K562 (cell line): ENCODE results near the gene SLC6A9. TPM values are rescaled to one million over a fixed set of nuclear protein-coding genes. Genes with fewer than 3 reads are reported as not detected.

Experiments used
- BACH1 ChIP-seq: fragments of 200-800 bp; sonication (Bioruptor generic); IDR thresholded peaks from 2 replicates; pipeline ENCODE4 v1.6.1; 2016; ENCODE audit warnings: missing genetic modification characterization, missing compliant biosample characterization
- ELK3 ChIP-seq: fragments of 450-650 bp; formaldehyde crosslinking; IDR thresholded peaks from 2 replicates; pipeline ENCODE4 v1.4.0; 2020; ENCODE audit warnings: mild to moderate bottlenecking
- FUS ChIP-seq: fragments of 200-400 bp; formaldehyde crosslinking; optimal IDR thresholded peaks from 2 replicates; pipeline ENCODE3; 2017; ENCODE audit warnings: low read depth, low read length
- HEY1 ChIP-seq: fragments of 250-450 bp; sonication (Bioruptor Pico); IDR thresholded peaks from 2 replicates; pipeline ENCODE4 v1.5.0; 2020; ENCODE audit warnings: mild to moderate bottlenecking, moderate library complexity, borderline replicate concordance
- JUN ChIP-seq, 2 experiments: sonication (generic) in 1 of 2; formaldehyde crosslinking in 1 of 2; IDR thresholded peaks; 2 replicates each; pipeline versions ENCODE4 v1.6.1 to v1.8.0; 2012 to 2022; ENCODE audit warnings: borderline replicate concordance in 2 of 2, mild to moderate bottlenecking in 2 of 2, improper control_type of control experiment in 1 of 2, low read depth in 1 of 2, low read length in 1 of 2, missing genetic modification reagents in 1 of 2
- KLF6 ChIP-seq: fragments of 250-450 bp; sonication (Bioruptor Pico); IDR thresholded peaks from 2 replicates; pipeline ENCODE4 v1.4.0; 2020; ENCODE audit warnings: mild to moderate bottlenecking, moderate library complexity, borderline replicate concordance
- MBD1 ChIP-seq: fragments of 250-450 bp; sonication (Bioruptor Pico); IDR thresholded peaks from 2 replicates; pipeline ENCODE4 v1.8.0; 2022; ENCODE audit warnings: inconsistent platforms
- MLLT1 ChIP-seq, 2 experiments: fragments of 450-650 bp; IDR thresholded peaks; 2 replicates each; pipeline ENCODE4 v1.6.1; 2016
- NBN ChIP-seq: fragments of 450-650 bp; IDR thresholded peaks from 2 replicates; pipeline ENCODE4 v1.6.1; 2016; ENCODE audit warnings: low read depth, mild to moderate bottlenecking
- SIRT6 ChIP-seq: IDR thresholded peaks from one replicate; pipeline ENCODE4 v1.6.1; 2012; ENCODE audit warnings: low read depth, mild to moderate bottlenecking, control low read depth, inconsistent platforms, low read length, moderate library complexity
- TCF7 ChIP-seq: sonication (generic); IDR thresholded peaks from 2 replicates; pipeline ENCODE4 v1.6.1; 2016; ENCODE audit warnings: antibody characterized with exemption, borderline replicate concordance
- WHSC1 ChIP-seq: IDR thresholded peaks from one replicate; pipeline ENCODE4 v1.6.1; 2012; ENCODE audit warnings: low read length, control low read depth, inconsistent platforms
- YBX1 ChIP-seq: fragments of 450-650 bp; IDR thresholded peaks from 2 replicates; pipeline ENCODE4 v1.7.1; 2016; ENCODE audit warnings: mild to moderate bottlenecking
- ZBTB7A ChIP-seq: IDR thresholded peaks from 2 replicates; pipeline ENCODE4 v1.6.1; 2011; ENCODE audit warnings: low read depth, mild to moderate bottlenecking, low read length, moderate library complexity, borderline replicate concordance; ENCODE audit not compliant: control insufficient read depth
- ZBTB9 ChIP-seq: fragments of 450-650 bp; formaldehyde crosslinking; IDR thresholded peaks from 2 replicates; pipeline ENCODE4 v1.4.0; 2020; ENCODE audit warnings: mild to moderate bottlenecking, moderate library complexity
- ZC3H4 ChIP-seq: sonication (generic); formaldehyde crosslinking; IDR thresholded peaks from 2 replicates; pipeline ENCODE4 v1.9.0; 2021; ENCODE audit warnings: missing genetic modification reagents, borderline replicate concordance
- ZKSCAN8 ChIP-seq: fragments of 200-800 bp; sonication (Bioruptor generic); IDR thresholded peaks from 2 replicates; pipeline ENCODE4 v1.6.1; 2016; ENCODE audit warnings: missing genetic modification characterization, missing compliant biosample characterization
- ZNF134 ChIP-seq: fragments of 250-450 bp; sonication (Bioruptor Pico); conservative IDR thresholded peaks from 2 replicates; pipeline ENCODE4 v1.4.0; 2020
- ZNF239 ChIP-seq: fragments of 250-450 bp; sonication (Bioruptor Pico); IDR thresholded peaks from 2 replicates; pipeline ENCODE4 v1.4.0; 2020; ENCODE audit warnings: mild to moderate bottlenecking
- ZNF253 ChIP-seq: fragments of 250-450 bp; sonication (Bioruptor Pico); conservative IDR thresholded peaks from 2 replicates; pipeline ENCODE4 v1.6.1; 2021; ENCODE audit warnings: mild to moderate bottlenecking
- ZNF324 ChIP-seq: fragments of 250-450 bp; sonication (Bioruptor Pico); IDR thresholded peaks from 2 replicates; pipeline ENCODE4 v1.4.0; 2020; ENCODE audit warnings: mild to moderate bottlenecking
- ZNF561 ChIP-seq: fragments of 450-650 bp; formaldehyde crosslinking; conservative IDR thresholded peaks from 2 replicates; pipeline ENCODE4 v1.4.0; 2020; ENCODE audit warnings: mild to moderate bottlenecking, moderate library complexity
- ZNF584 ChIP-seq: fragments of 200-800 bp; sonication (Bioruptor generic); IDR thresholded peaks from 2 replicates; pipeline ENCODE4 v1.6.1; 2016; ENCODE audit warnings: low read depth, mild to moderate bottlenecking, missing genetic modification characterization, missing compliant biosample characterization
- ZNF717 ChIP-seq: fragments of 250-450 bp; sonication (Bioruptor Pico); IDR thresholded peaks from 2 replicates; pipeline ENCODE4 v1.5.0; 2021
- polyA plus RNA-seq, 8 experiments: library from polyadenylated mRNA; depleted of rRNA in 4 of 8; stranded (reverse) in 5 of 8; unstranded in 3 of 8; fragments of >200 nt; fragmentation: Nextera tagmentation in 2 of 8; fragmentation: Illumina TruSeq in 1 of 8; extraction: Ambion mirVana in 2 of 8; extraction: Trizol in 1 of 8; gene quantifications; 2 replicates each; pipeline versions ENCODE4 v1.2.1 to v1.2.3, GENCODE V29; 2011 to 2014; ENCODE audit warnings: inconsistent platforms in 1 of 8, missing spikeins in 1 of 8
- total RNA-seq, 7 experiments: library from RNA; depleted of rRNA in 6 of 7; stranded (reverse); fragments of >200 nt in 6 of 7; fragmentation: Illumina TruSeq in 2 of 7; extraction: Trizol in 2 of 7; gene quantifications; 2 replicates each; pipeline versions ENCODE4 v1.2.1 to v1.2.3, GENCODE V29; 2011 to 2021; ENCODE audit warnings: low replicate concordance in 1 of 7

The SLC6A9 gene
- total and polyA plus RNA-seq, 9 of the 15 experiments (the other 6 are each of a cell fraction or from before 2014, with no cell fraction given), result 0.17 to 18.7 (median 2.9) TPM

DNA sequence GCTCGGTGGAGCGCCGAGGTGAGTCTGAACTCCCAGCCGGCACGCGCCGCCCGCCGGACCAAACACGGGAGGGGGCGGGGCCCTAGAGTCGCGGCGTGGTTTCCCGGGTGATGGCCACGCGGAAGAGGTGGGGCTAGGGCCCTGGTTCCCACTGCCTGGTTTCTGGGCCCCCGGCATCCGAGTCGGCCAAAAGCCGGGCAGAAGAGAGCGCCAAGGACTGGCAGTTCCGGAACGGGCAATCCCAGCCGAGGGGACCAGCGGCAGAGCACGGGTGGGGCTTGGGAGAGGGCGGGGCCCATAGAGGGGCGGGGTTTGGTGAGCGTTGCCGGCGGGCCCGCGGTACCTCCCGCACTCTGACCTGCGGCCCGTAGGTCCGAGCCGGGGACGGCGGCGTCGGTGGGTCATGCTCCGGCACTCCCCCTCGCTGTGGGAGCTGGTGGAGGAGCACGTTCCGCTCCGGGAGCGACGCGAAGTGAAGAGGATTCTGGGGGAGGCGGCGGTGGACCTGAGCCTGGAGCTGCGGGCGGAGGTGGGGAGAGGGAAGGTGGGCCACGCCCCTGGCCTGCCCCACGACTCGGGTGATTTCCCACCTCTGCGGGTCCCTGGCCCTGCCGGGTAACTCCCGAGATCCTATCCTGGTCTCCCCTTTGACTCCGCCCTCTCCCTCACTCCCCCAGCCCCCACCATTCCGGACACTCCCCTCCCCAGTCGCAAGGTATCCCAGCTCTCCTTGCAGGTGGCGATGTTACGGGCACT lies 39.6 kb downstream of the SLC6A9 start, which contains the start of gene CCDC24 (continued):
- TF ChIP-seq ZNF561 (CRISPR knock-in tag) (no peak), ZBTB9 (CRISPR knock-in tag) (no peak; the same call in 1 of the 2 replicates), ZNF717 (peak; percentile 19; the same call in 1 of the 2 replicates), ELK3 (no peak), JUN (IDR thresholded peaks at IDR 0.05; ENCODE audit: borderline replicate concordance, low read depth, low read length) (no peak), JUN (CRISPR knock-in tag; IDR thresholded peaks at IDR 0.05; ENCODE audit: borderline replicate concordance) (no peak; the same call in 1 of the 2 replicates), WHSC1 (no peak), BACH1 (tag) (no peak), ZNF584 (CRISPR knock-in tag) (no peak), KLF6 (CRISPR knock-in tag) (no peak), SIRT6 (peak; percentile 24), FUS (no peak), ZC3H4 (CRISPR knock-in tag) (no peak), MLLT1 (IDR thresholded peaks at IDR 0.05) (no peak), HEY1 (CRISPR knock-in tag) (no peak), ZKSCAN8 (no peak), MBD1 (CRISPR knock-in tag) (no peak), TCF7 (no peak), YBX1 (no peak), ZBTB7A (peak; percentile 54; the same call in 1 of the 2 replicates), ZNF239 (peak; percentile 29; the same call in 1 of the 2 replicates), ZNF253 (CRISPR knock-in tag) (no peak), ZNF324 (CRISPR knock-in tag) (no peak), NBN (no peak), ZNF134 (CRISPR knock-in tag) (no peak)
